ENCODE data around the gene AFF2. TPM values are rescaled to one million over a fixed set of nuclear protein-coding genes. Genes with fewer than 3 reads are reported as not detected.

The AFF2 gene
- polyA plus RNA-seq, 1 of the 3 experiments (the other 2 are of a cell fraction): not detected

GRCh38 chrX:148940411-148940996, 440.1 kb downstream of the AFF2 start:
- DNase-seq: no peak
- POLR2A ChIA-PET: no interaction called here
- H2AFZ ChIP-seq (ENCODE audit: low read depth): no peak overlapping the region
- H3K4me2 ChIP-seq: no peak overlapping the region
- H3K9ac ChIP-seq: no peak overlapping the region
- H3F3A ChIP-seq (replicated peaks; ENCODE audit: insufficient read depth): no peaks in the 10 kb centered on the region
- CTCF ChIA-PET: no interaction called here
- H3K4me1 ChIP-seq (ENCODE audit: control insufficient read depth in 1 of 2, insufficient read depth in 2 of 2, low read depth in 1 of 2, low read length in 1 of 2): no peaks in the 10 kb centered on the region
- H3K4me3 ChIP-seq (ENCODE audit: low read depth in 2 of 2, low read length in 1 of 2): no peak overlapping the region
- H3K27ac ChIP-seq (ENCODE audit: low read depth in 2 of 2, low read length in 1 of 2): no peak overlapping the region
- no peaks in the 10 kb centered on the region for H3K9me3 ChIP-seq
- no peaks in the 10 kb centered on the region for H3K36me3 ChIP-seq (replicated peaks in 1 of 2; ENCODE audit: control insufficient read depth in 1 of 2, insufficient read depth in 2 of 2, low read length in 1 of 2)
- TF ChIP-seq FOXM1 (IDR thresholded peaks at IDR 0.05; ENCODE audit: low read depth): no peak
- no peak for TF ChIP-seq CTCF (IDR thresholded peaks at IDR 0.05)
- TF ChIP-seq USF2 (IDR thresholded peaks at IDR 0.05; ENCODE audit: borderline replicate concordance, low read depth, low read length): no peak
- no peak for TF ChIP-seq TEAD4 (IDR thresholded peaks at IDR 0.05; ENCODE audit: borderline replicate concordance, insufficient read depth)
- TF ChIP-seq NFIC (IDR thresholded peaks at IDR 0.05; ENCODE audit: borderline replicate concordance): no peak
- TF ChIP-seq SMC3 (IDR thresholded peaks at IDR 0.05; ENCODE audit: low read depth, low read length): no peak
- TF ChIP-seq RXRA (IDR thresholded peaks at IDR 0.05; ENCODE audit: borderline replicate concordance, low read depth): no peak
- no peaks in the 10 kb centered on the region for H3K27me3 ChIP-seq (ENCODE audit: insufficient read depth)
- H3K79me2 ChIP-seq (ENCODE audit: insufficient read depth): no peaks in the 10 kb centered on the region
- no peaks in the 10 kb centered on the region for H4K20me1 ChIP-seq (ENCODE audit: insufficient read depth)
- WGBS (ENCODE audit: low lambda C conversion rate): 0% methylated on average over 1 of the region's 1 CpG
- H3K9me2 ChIP-seq: no peaks in the 10 kb centered on the region

- H3K79me2 ChIP-seq (ENCODE audit: insufficient read depth): no peaks in the 10 kb centered on the region
- no peak overlapping the region for H3K4me2 ChIP-seq
- CTCF ChIA-PET: no interaction called here
- no peaks in the 10 kb centered on the region for H4K20me1 ChIP-seq (ENCODE audit: insufficient read depth)
- WGBS (ENCODE audit: low lambda C conversion rate): 2% methylated on average over 5 of the region's 5 CpGs
- H3K9me2 ChIP-seq: no peaks in the 10 kb centered on the region
- no peak for DNase-seq
- no peaks in the 10 kb centered on the region for H3K9me3 ChIP-seq
- no peak overlapping the region for H3K27ac ChIP-seq (ENCODE audit: low read depth in 2 of 2, low read length in 1 of 2)
- no peak overlapping the region for H3K9ac ChIP-seq
- POLR2A ChIA-PET: no interaction called here
- H3K4me1 ChIP-seq (ENCODE audit: control insufficient read depth in 1 of 2, insufficient read depth in 2 of 2, low read depth in 1 of 2, low read length in 1 of 2): no peaks in the 10 kb centered on the region
- no peak overlapping the region for H2AFZ ChIP-seq (ENCODE audit: low read depth)
- no peaks in the 10 kb centered on the region for H3F3A ChIP-seq (replicated peaks; ENCODE audit: insufficient read depth)
- TF ChIP-seq SIN3A (IDR thresholded peaks at IDR 0.05; ENCODE audit: borderline replicate concordance, low read depth, low read length): no peak
- TF ChIP-seq CTCF (IDR thresholded peaks at IDR 0.05): no peak
- no peak for TF ChIP-seq MEF2A (IDR thresholded peaks at IDR 0.05; ENCODE audit: borderline replicate concordance, low read depth)
- H3K27me3 ChIP-seq (ENCODE audit: insufficient read depth): no peaks in the 10 kb centered on the region
- H3K4me3 ChIP-seq (ENCODE audit: low read depth in 2 of 2, low read length in 1 of 2): no peak overlapping the region
- no peaks in the 10 kb centered on the region for H3K36me3 ChIP-seq (replicated peaks in 1 of 2; ENCODE audit: control insufficient read depth in 1 of 2, insufficient read depth in 2 of 2, low read length in 1 of 2)
Measured at GRCh38 chrX:148942754-148943153, 442.3 kb downstream of the AFF2 start.

All from SK-N-SH (cell line).